Liver (tissue), 3 donors: ENCODE data around the gene NUDT12.

Experiments used
- ATF3 ChIP-seq: IDR thresholded peaks from 2 replicates; pipeline ENCODE4 v1.6.1; 2016; ENCODE audit warnings: antibody characterized with exemption
- CTCF ChIP-seq: fragments of 150-350 bp; IDR thresholded peaks from 2 replicates; pipeline ENCODE4 v1.5.1; 2017; ENCODE audit warnings: improper control_type of control experiment, low read depth, low read length; ENCODE audit not compliant: missing input control
- EGR1 ChIP-seq, 2 donors: IDR thresholded peaks; 2 replicates each; pipeline ENCODE4 v1.6.1; 2016 to 2018; ENCODE audit warnings: antibody characterized with exemption in 2 of 2, low read depth in 2 of 2
- GABPA ChIP-seq, 2 donors: IDR thresholded peaks in 1 of 2; conservative IDR thresholded peaks in 1 of 2; 2 replicates each; pipeline ENCODE4 v1.6.1; 2016; ENCODE audit warnings: antibody characterized with exemption in 2 of 2, mild to moderate bottlenecking in 1 of 2, moderate library complexity in 1 of 2
- HNF4A ChIP-seq, 2 donors: conservative IDR thresholded peaks; 2 replicates each; pipeline ENCODE4 v1.6.1; 2016; ENCODE audit warnings: antibody characterized with exemption in 2 of 2, mild to moderate bottlenecking in 2 of 2
- MAX ChIP-seq: IDR thresholded peaks from 2 replicates; pipeline ENCODE4 v1.6.1; 2016; ENCODE audit warnings: antibody characterized with exemption
- NR2F2 ChIP-seq: IDR thresholded peaks from 2 replicates; pipeline ENCODE4 v1.6.1; 2016; ENCODE audit warnings: antibody characterized with exemption
- RAD21 ChIP-seq, 2 donors: IDR thresholded peaks; 2 replicates each; pipeline ENCODE4 v1.6.1; 2016; ENCODE audit warnings: antibody characterized with exemption in 2 of 2, mild to moderate bottlenecking in 2 of 2
- REST ChIP-seq: IDR thresholded peaks from 2 replicates; pipeline ENCODE4 v1.6.1; 2016; ENCODE audit warnings: antibody characterized with exemption, mild to moderate bottlenecking
- TAF1 ChIP-seq: conservative IDR thresholded peaks from 2 replicates; pipeline ENCODE4 v1.6.1; 2016; ENCODE audit warnings: antibody characterized with exemption, mild to moderate bottlenecking
- ZBTB33 ChIP-seq: IDR thresholded peaks from 2 replicates; pipeline ENCODE4 v1.6.1; 2016; ENCODE audit warnings: antibody characterized with exemption
- donor health status: healthy.
- donor health status: healthy.

- TF ChIP-seq MAX (no peak), HNF4A (conservative IDR thresholded peaks at IDR 0.05) (no peak), CTCF (no peak), REST (no peak), ATF3 (no peak), EGR1 (IDR thresholded peaks at IDR 0.05; ENCODE audit: low read depth in 2 of 2) (no peak), RAD21 (IDR thresholded peaks at IDR 0.05) (no peak), NR2F2 (no peak), ZBTB33 (no peak), GABPA (IDR thresholded peaks at IDR 0.05 in 1 of 2, conservative IDR thresholded peaks at IDR 0.05 in 1 of 2) (no peak), TAF1 (no peak)
These were observed 59.9 kb downstream of the NUDT12 start for GRCh38 chr5:103502662-103503061.
